Brain microvascular endothelial cell (primary cell): ENCODE data around the gene PPP1R13B.
A peak's percentile ranks its signal among the peaks of the same experiment; 100 is the strongest.

Experiments used
- DNase-seq: peaks from one replicate; pipeline ENCODE4 v3.0.0-alpha.2; 2020
- H3K27ac ChIP-seq: fragments of 250-450 bp; sonication (Bioruptor Pico); 2 replicates; pipeline ENCODE4 v1.5.1; 2020; ENCODE audit warnings: mild to moderate bottlenecking, moderate library complexity
- H3K27me3 ChIP-seq: fragments of 250-450 bp; sonication (Bioruptor Pico); replicated peaks from 2 replicates; pipeline ENCODE4 v1.5.1; 2020; ENCODE audit warnings: mild to moderate bottlenecking
- H3K36me3 ChIP-seq: fragments of 250-450 bp; sonication (Bioruptor Pico); replicated peaks from 2 replicates; pipeline ENCODE4 v1.5.1; 2020; ENCODE audit warnings: mild to moderate bottlenecking
- H3K4me3 ChIP-seq: 2 replicates; pipeline ENCODE4 v1.5.1; 2011; ENCODE audit warnings: low read depth, mild to moderate bottlenecking, control low read depth, low read length, moderate library complexity
- in situ Hi-C: cut with HindIII; loops from 2 replicates; pipeline ENCODE4 v1.10.0; 2017; ENCODE audit warnings: low sequenced_read_pairs, low pct_ligation_motif_present
- TF ChIP-seq, protein P1 (sequence below): IDR thresholded peaks from 2 replicates; pipeline ENCODE4 v1.5.1; 2011; ENCODE audit warnings: low read depth, mild to moderate bottlenecking, moderate library complexity, low read length, control low read depth, inconsistent platforms; ENCODE audit errors: missing control alignments

The PPP1R13B gene

DNA sequence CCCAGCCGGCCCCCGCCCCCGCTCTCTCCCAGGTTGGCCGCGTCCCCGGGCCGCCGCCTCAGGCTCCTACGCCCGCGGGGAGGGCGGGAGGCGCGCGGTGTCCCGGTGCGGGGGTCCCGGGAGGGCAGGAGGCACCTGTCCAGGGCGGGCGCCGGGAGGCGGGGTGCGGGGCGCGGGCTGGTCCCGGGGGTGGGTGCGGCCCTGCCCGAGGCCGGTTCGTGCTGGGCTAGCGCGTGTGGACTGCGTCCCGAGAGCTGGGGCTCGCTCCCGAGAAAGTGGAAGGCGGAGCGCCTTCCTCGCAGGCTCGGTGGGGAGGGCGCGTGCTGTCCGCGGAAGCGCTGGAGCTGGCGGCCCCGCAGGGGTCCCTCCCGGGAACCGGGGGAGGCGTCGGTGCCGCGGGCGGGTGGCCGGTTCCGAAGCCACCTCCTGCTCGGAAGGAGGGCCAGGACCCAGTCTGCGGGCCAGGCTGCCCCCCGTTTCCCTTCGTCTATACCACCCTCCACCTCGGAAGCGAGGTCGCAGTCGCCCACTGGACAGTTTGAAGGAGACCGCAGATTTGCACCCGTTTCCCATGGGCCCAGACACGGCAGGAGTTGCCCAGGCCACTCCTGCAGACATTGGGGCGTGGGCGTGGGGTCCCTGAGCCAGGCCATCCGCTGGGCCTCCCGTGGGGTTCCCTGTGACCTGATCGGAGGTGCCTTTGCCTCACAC is 131.1 kb downstream of the PPP1R13B start:
- in situ Hi-C loops = no loop called here
- no peak overlapping the region for H3K27ac ChIP-seq
- H3K36me3 ChIP-seq = no peaks in the 10 kb centered on the region

DNA sequence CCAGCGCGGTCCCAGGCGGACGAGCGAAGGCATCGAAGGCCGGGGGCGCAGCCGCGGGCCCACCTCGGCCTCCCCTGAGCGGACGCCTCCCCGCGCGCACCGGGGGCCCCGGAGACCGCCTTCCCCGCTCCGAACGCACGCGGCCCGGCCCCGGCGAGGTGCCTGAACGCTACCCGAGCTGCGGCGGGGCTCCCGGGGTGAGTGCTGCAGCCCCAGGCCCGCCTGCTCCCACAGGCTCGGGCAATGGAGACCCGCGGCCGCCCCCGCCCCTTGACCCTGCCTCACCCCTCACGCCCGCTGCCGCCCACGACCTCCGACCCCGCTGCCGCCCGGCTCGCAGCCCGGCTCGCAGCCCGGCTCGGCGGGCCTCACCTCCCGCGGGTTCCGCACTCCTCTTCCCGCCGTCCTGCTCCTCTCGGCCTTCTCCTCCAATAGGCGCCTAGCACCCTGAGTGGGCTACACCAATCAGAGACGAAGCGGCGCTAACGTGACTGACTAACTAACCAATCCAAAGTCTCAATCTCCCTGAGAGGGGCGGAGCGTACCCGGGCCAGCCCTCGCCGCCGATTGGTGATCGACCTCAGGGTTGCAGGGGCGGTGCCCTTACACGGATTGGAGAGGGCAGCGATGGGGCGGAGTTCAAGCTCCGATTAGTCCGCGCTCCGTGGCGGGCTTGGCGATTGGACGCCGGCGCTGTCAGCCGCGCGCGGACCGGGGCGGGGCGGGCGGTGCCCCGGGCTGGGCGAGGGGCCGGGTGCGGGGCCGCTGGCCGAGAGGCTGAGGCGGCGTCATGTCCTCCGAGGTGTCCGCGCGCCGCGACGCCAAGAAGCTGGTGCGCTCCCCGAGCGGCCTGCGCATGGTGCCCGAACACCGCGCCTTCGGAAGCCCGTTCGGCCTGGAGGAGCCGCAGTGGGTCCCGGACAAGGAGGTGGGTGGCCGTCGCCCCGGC is 132.0 kb downstream of the PPP1R13B start, which contains the start of the genes XRCC3 and ZFYVE21:
XRCC3 (minus strand) TSS at position 400 of the 949 bp plus-strand sequence. CDS start 4,364 bp downstream, outside the sequence.
ZFYVE21 (plus strand) TSS at position 759 of the 949 bp plus-strand sequence; CDS start at position 791, 32 bp downstream.
- Histone ChIP-seq H3K36me3 (no peaks in the 10 kb centered on the region), H3K4me3 (peak within 1 kb of the TSS; percentile 76), H3K27ac (peak within 1 kb of the TSS; percentile 33), H3K27me3 (no peaks in the 10 kb centered on the region)
- TF ChIP-seq, protein P1, sequence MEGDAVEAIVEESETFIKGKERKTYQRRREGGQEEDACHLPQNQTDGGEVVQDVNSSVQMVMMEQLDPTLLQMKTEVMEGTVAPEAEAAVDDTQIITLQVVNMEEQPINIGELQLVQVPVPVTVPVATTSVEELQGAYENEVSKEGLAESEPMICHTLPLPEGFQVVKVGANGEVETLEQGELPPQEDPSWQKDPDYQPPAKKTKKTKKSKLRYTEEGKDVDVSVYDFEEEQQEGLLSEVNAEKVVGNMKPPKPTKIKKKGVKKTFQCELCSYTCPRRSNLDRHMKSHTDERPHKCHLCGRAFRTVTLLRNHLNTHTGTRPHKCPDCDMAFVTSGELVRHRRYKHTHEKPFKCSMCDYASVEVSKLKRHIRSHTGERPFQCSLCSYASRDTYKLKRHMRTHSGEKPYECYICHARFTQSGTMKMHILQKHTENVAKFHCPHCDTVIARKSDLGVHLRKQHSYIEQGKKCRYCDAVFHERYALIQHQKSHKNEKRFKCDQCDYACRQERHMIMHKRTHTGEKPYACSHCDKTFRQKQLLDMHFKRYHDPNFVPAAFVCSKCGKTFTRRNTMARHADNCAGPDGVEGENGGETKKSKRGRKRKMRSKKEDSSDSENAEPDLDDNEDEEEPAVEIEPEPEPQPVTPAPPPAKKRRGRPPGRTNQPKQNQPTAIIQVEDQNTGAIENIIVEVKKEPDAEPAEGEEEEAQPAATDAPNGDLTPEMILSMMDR = no peak
- DNase-seq = peak; percentile 100
- in situ Hi-C loops = no loop called here

More for the DNA sequence above, 131.1 kb downstream of the PPP1R13B start:
- TF ChIP-seq, protein P1 = no peak
- no peak for DNase-seq
- no peaks in the 10 kb centered on the region for H3K27me3 ChIP-seq
- H3K4me3 ChIP-seq = peak overlapping the region; percentile 76

DNA sequence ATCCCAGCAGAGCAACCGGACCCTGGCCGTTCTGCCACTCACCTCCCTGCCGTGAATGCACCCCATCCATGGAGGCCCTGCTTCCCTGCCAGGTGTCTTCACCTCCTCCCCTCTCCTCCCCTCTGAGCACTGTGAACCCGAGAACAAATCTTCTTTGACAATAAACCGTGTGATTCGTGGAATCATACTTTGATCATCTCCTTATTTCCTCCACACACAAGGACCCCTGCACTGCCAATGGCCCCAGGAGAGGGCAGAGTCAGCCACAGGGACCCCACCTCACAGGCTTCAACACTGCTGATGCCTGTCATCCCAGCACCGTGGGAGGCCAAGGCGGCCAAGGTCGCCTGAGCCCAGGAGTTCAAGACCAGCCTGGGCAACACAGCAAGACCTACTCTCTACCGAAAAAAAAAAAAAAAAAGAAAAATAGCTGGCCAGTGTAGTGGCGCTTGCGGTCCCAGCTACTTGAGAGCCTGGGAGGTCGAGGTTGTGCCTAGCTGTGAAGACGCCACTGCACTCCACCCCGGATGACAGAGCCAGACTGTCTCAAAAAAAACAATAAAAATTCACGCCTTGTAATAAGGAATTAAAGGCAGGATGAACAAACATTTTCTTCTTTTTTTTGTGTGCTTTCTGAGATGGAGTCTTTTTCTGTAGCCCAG is 133.2 kb downstream of the PPP1R13B start:
- TF ChIP-seq, protein P1 = no peak
- Histone ChIP-seq H3K4me3 (peak overlapping the region; percentile 54), H3K36me3 (peaks cover 5% of the 10 kb centered on the region), H3K27ac (no peak overlapping the region), H3K27me3 (no peaks in the 10 kb centered on the region)
- no peak for DNase-seq
- in situ Hi-C loops = no loop called here

DNA sequence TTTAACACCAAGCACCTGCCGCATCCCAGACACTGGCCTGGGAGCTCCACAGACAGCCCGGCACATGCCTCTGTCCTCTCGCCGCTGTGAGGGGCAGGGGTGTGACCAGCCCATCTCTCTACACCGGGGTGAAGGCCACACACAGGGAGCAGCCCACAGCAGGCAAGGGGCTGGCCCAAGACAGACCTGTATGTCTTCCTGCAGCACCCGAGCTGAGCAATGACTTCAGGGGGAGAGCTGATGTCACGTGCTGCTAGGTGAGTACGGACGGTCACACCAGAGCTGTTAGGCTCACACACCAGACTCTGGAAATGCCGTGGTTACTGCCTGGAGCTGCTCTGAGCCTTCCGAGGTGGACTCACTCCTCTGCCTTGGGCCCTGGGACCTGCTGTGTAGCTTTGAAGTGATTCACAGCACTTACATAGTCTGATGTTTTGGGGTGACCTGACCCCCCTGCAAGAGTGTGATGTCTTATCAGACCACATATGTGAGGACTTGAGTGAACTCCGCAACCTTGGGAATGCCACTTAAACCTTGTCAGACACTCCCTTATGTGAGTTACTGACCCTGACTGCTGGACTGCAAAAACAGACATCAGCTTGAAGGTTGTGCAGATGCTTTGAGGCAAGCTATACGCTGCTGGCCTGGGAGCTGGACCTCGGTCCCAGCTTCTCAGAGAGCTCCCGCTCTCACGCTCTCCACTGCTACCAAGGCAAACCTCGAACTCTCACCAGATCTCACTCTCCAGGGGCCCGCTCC is 133.9 kb downstream of the PPP1R13B start:
- in situ Hi-C loops = no loop called here
- Histone ChIP-seq H3K4me3 (no peak overlapping the region), H3K27ac (no peak overlapping the region), H3K36me3 (peaks cover 10% of the 10 kb centered on the region), H3K27me3 (no peaks in the 10 kb centered on the region)
- TF ChIP-seq, protein P1 = no peak
- DNase-seq = no peak

DNA sequence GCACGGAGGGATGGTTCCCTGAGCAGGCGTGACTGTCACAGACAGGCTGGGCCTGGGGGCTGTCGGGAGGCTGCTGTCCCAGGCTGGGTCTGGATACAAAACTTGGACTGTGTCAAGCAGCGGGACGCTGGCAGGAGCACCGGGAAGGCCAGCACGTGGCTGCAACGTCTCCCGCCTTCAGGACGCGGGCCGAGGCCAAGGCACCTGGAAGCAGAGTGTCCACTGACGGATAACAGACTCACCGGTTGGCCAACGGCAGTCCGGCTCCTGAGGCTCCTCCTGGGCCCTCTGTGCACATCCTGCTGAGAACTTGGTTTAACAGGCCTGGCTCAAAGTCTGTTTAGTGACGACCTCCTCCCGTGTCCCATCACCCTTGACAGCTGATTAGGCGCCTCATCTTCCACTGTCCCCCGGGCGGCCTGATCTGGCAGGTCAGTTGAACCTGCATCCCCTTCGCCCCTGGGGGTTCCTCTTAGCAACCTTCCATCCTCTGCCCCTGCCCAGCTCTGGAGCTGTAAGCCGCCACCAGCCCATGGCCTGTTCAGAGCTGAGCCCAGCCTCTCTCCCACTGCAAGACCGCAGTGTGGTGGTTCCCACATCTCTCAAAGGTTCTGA is 134.6 kb downstream of the PPP1R13B start:
- no peaks in the 10 kb centered on the region for H3K27me3 ChIP-seq
- in situ Hi-C loops = no loop called here
- peaks cover 15% of the 10 kb centered on the region for H3K36me3 ChIP-seq
- H3K27ac ChIP-seq = no peak overlapping the region
- DNase-seq = no peak
- no peak overlapping the region for H3K4me3 ChIP-seq
- TF ChIP-seq, protein P1 = no peak
